ENCODE measurements around the gene EWSR1.

EWSR1 gene

DNA sequence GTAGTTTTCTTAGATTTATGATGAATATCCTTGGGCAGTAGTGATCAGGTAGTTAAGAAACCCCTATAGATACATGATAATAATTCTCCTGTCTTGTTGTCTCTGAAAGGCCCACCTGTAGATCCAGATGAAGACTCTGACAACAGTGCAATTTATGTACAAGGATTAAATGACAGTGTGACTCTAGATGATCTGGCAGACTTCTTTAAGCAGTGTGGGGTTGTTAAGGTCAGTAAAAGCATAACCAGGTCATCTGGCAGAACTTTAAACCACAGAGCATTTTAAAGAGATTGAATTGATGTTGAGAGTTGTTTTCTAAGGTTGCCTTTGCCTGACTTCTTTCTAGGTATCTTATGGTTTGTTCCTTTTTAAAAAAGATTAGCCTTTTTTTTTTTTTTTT lies 24.3 kb downstream of the EWSR1 start:
- Histone ChIP-seq H3K4ac (ENCODE audit: low read depth, low read length) (no peak overlapping the region), H3K27me3 (ENCODE audit: insufficient read depth, low read length) (no peaks in the 10 kb centered on the region), H2AFZ (ENCODE audit: insufficient read depth, low read length, poor library complexity) (no peak overlapping the region), H3K4me1 (ENCODE audit: control insufficient read depth in 1 of 2, insufficient read depth in 2 of 2, low read length in 2 of 2) (no peaks in the 10 kb centered on the region), H2BK5ac (ENCODE audit: low read depth, low read length, poor library complexity) (no peak overlapping the region), H3K9ac (ENCODE audit: low read length) (no peak overlapping the region), H3K79me2 (ENCODE audit: control insufficient read depth, insufficient read depth, low read length, poor library complexity) (no peaks in the 10 kb centered on the region), H4K91ac (ENCODE audit: low read depth, low read length) (no peak overlapping the region), H2BK120ac (ENCODE audit: insufficient read depth, low read length, poor library complexity) (no peak overlapping the region), H3K27ac (ENCODE audit: low read depth, low read length) (no peak overlapping the region), H2AK5ac (ENCODE audit: low read length) (no peak overlapping the region), H2BK12ac (ENCODE audit: low read length) (no peak overlapping the region), H3K36me3 (ENCODE audit: control insufficient read depth in 1 of 2, insufficient read depth in 2 of 2, low read length in 2 of 2) (peaks cover 46 to 78% of the 10 kb centered on the region in 2 experiments), H3K23ac (ENCODE audit: low read length) (no peak overlapping the region), H4K12ac (ENCODE audit: low read depth, low read length) (no peak overlapping the region), H3K18ac (ENCODE audit: low read length) (no peak overlapping the region), H3K4me3 (ENCODE audit: low read depth, low read length) (no peak overlapping the region), H3K9me3 (ENCODE audit: insufficient read depth, low read depth, low read length) (no peaks in the 10 kb centered on the region), H4K8ac (ENCODE audit: low read depth, low read length) (no peak overlapping the region), H3K4me2 (ENCODE audit: low read length) (no peak overlapping the region), H3K14ac (ENCODE audit: low read length) (no peak overlapping the region), H3K79me1 (ENCODE audit: low read length) (no peaks in the 10 kb centered on the region)
- DNase-seq = no peak

GRCh38 chr22:29298641-29299040 lies 30.6 kb downstream of the EWSR1 start:
- Histone ChIP-seq H4K91ac (ENCODE audit: low read depth, low read length) (no peak overlapping the region), H2BK5ac (ENCODE audit: low read depth, low read length, poor library complexity) (no peak overlapping the region), H4K12ac (ENCODE audit: low read depth, low read length) (no peak overlapping the region), H3K9ac (ENCODE audit: low read length) (no peak overlapping the region), H3K79me1 (ENCODE audit: low read length) (no peaks in the 10 kb centered on the region), H3K4ac (ENCODE audit: low read depth, low read length) (no peak overlapping the region), H4K8ac (ENCODE audit: low read depth, low read length) (no peak overlapping the region), H3K9me3 (ENCODE audit: insufficient read depth, low read depth, low read length) (no peaks in the 10 kb centered on the region), H3K4me1 (ENCODE audit: control insufficient read depth in 1 of 2, insufficient read depth in 2 of 2, low read length in 2 of 2) (no peaks in the 10 kb centered on the region), H2BK12ac (ENCODE audit: low read length) (no peak overlapping the region), H3K27ac (ENCODE audit: low read depth, low read length) (no peak overlapping the region), H2AK5ac (ENCODE audit: low read length) (no peak overlapping the region), H2AFZ (ENCODE audit: insufficient read depth, low read length, poor library complexity) (no peak overlapping the region), H3K4me3 (ENCODE audit: low read depth, low read length) (no peak overlapping the region), H2BK120ac (ENCODE audit: insufficient read depth, low read length, poor library complexity) (no peak overlapping the region), H3K18ac (ENCODE audit: low read length) (no peak overlapping the region), H3K14ac (ENCODE audit: low read length) (no peak overlapping the region), H3K23ac (ENCODE audit: low read length) (no peak overlapping the region), H3K4me2 (ENCODE audit: low read length) (no peak overlapping the region), H3K79me2 (ENCODE audit: control insufficient read depth, insufficient read depth, low read length, poor library complexity) (no peaks in the 10 kb centered on the region), H3K36me3 (ENCODE audit: control insufficient read depth in 1 of 2, insufficient read depth in 2 of 2, low read length in 2 of 2) (peaks cover 60 to 71% of the 10 kb centered on the region in 2 experiments), H3K27me3 (ENCODE audit: insufficient read depth, low read length) (no peaks in the 10 kb centered on the region)
- no CpG with 5 or more reads among the region's 8 CpGs for WGBS (ENCODE audit: extremely low coverage, insufficient coverage, insufficient read length)
- no peak for DNase-seq

DNA sequence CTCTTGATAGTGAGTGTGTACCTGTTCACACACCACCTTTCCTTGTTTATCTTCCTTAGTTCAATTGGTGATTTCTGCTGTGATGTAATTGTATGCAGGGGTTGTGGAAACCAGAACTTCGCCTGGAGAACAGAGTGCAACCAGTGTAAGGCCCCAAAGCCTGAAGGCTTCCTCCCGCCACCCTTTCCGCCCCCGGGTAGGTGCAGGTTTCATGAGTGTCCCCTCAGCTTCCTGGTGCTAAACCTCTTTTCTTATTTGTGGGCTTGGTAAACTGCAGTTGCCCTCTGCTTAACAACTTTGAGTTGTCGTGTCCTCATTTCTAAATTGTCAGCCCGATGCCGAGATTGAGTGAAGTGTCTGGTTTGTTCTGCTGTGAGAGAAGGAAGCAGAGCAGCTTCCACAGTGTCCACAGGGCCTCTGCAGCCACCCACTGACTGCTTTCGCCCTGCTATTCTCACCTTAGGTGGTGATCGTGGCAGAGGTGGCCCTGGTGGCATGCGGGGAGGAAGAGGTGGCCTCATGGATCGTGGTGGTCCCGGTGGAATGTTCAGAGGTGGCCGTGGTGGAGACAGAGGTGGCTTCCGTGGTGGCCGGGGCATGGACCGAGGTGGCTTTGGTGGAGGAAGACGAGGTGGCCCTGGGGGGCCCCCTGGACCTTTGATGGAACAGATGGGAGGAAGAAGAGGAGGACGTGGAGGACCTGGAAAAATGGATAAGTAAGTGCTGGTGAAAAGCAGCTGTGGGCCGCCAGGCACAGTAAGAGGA lies 31.2 kb downstream of the EWSR1 start:
- no peak overlapping the region for H3K18ac ChIP-seq (ENCODE audit: low read length)
- no peak overlapping the region for H2AK5ac ChIP-seq (ENCODE audit: low read length)
- no peak overlapping the region for H2BK120ac ChIP-seq (ENCODE audit: insufficient read depth, low read length, poor library complexity)
- H2BK5ac ChIP-seq (ENCODE audit: low read depth, low read length, poor library complexity) = no peak overlapping the region
- H2BK12ac ChIP-seq (ENCODE audit: low read length) = no peak overlapping the region
- WGBS (ENCODE audit: extremely low coverage, insufficient coverage, insufficient read length) = no CpG with 5 or more reads among the region's 19 CpGs
- no peak overlapping the region for H4K8ac ChIP-seq (ENCODE audit: low read depth, low read length)
- peak overlapping the region; percentile 12 for H4K12ac ChIP-seq (ENCODE audit: low read depth, low read length)
- H3K4me2 ChIP-seq (ENCODE audit: low read length) = no peak overlapping the region
- H4K91ac ChIP-seq (ENCODE audit: low read depth, low read length) = no peak overlapping the region
- no peak overlapping the region for H3K4me3 ChIP-seq (ENCODE audit: low read depth, low read length)
- no peaks in the 10 kb centered on the region for H3K79me2 ChIP-seq (ENCODE audit: control insufficient read depth, insufficient read depth, low read length, poor library complexity)
- H3K4ac ChIP-seq (ENCODE audit: low read depth, low read length) = no peak overlapping the region
- H3K4me1 ChIP-seq (ENCODE audit: control insufficient read depth in 1 of 2, insufficient read depth in 2 of 2, low read length in 2 of 2) = no peaks in the 10 kb centered on the region
- peaks cover 53 to 65% of the 10 kb centered on the region in 2 experiments for H3K36me3 ChIP-seq (ENCODE audit: control insufficient read depth in 1 of 2, insufficient read depth in 2 of 2, low read length in 2 of 2)
- H3K9me3 ChIP-seq (ENCODE audit: insufficient read depth, low read depth, low read length) = no peaks in the 10 kb centered on the region
- H3K79me1 ChIP-seq (ENCODE audit: low read length) = no peaks in the 10 kb centered on the region
- DNase-seq = no peak
- H3K27me3 ChIP-seq (ENCODE audit: insufficient read depth, low read length) = no peaks in the 10 kb centered on the region
- no peak overlapping the region for H3K23ac ChIP-seq (ENCODE audit: low read length)
- H2AFZ ChIP-seq (ENCODE audit: insufficient read depth, low read length, poor library complexity) = no peak overlapping the region
- H3K14ac ChIP-seq (ENCODE audit: low read length) = no peak overlapping the region
- H3K9ac ChIP-seq (ENCODE audit: low read length) = no peak overlapping the region
- H3K27ac ChIP-seq (ENCODE audit: low read depth, low read length) = no peak overlapping the region

GRCh38 chr22:29300467-29300806 lies 32.4 kb downstream of the EWSR1 start:
- no peak overlapping the region for H2BK120ac ChIP-seq (ENCODE audit: insufficient read depth, low read length, poor library complexity)
- H2BK5ac ChIP-seq (ENCODE audit: low read depth, low read length, poor library complexity) = no peak overlapping the region
- no peak overlapping the region for H2AK5ac ChIP-seq (ENCODE audit: low read length)

More at GRCh38 chr22:29300467-29300806, 32.4 kb downstream of the EWSR1 start:
- H3K18ac ChIP-seq (ENCODE audit: low read length) = no peak overlapping the region
- no peak overlapping the region for H3K27ac ChIP-seq (ENCODE audit: low read depth, low read length)
- no peak for DNase-seq
- no peak overlapping the region for H4K91ac ChIP-seq (ENCODE audit: low read depth, low read length)
- H3K9me3 ChIP-seq (ENCODE audit: insufficient read depth, low read depth, low read length) = no peaks in the 10 kb centered on the region
- H3K23ac ChIP-seq (ENCODE audit: low read length) = no peak overlapping the region
- H4K8ac ChIP-seq (ENCODE audit: low read depth, low read length) = no peak overlapping the region
- H3K79me1 ChIP-seq (ENCODE audit: low read length) = no peaks in the 10 kb centered on the region
- no peak overlapping the region for H3K14ac ChIP-seq (ENCODE audit: low read length)
- no peak overlapping the region for H2AFZ ChIP-seq (ENCODE audit: insufficient read depth, low read length, poor library complexity)
- no CpG with 5 or more reads among the region's 4 CpGs for WGBS (ENCODE audit: extremely low coverage, insufficient coverage, insufficient read length)
- H3K4me1 ChIP-seq (ENCODE audit: control insufficient read depth in 1 of 2, insufficient read depth in 2 of 2, low read length in 2 of 2) = peaks cover 0 to 2% of the 10 kb centered on the region in 2 experiments
- H3K79me2 ChIP-seq (ENCODE audit: control insufficient read depth, insufficient read depth, low read length, poor library complexity) = no peaks in the 10 kb centered on the region
- peaks cover 46 to 55% of the 10 kb centered on the region in 2 experiments for H3K36me3 ChIP-seq (ENCODE audit: control insufficient read depth in 1 of 2, insufficient read depth in 2 of 2, low read length in 2 of 2)
- no peak overlapping the region for H4K12ac ChIP-seq (ENCODE audit: low read depth, low read length)
- no peak overlapping the region for H3K9ac ChIP-seq (ENCODE audit: low read length)
- no peaks in the 10 kb centered on the region for H3K27me3 ChIP-seq (ENCODE audit: insufficient read depth, low read length)
- H2BK12ac ChIP-seq (ENCODE audit: low read length) = no peak overlapping the region
- H3K4ac ChIP-seq (ENCODE audit: low read depth, low read length) = no peak overlapping the region
- no peak overlapping the region for H3K4me2 ChIP-seq (ENCODE audit: low read length)
- H3K4me3 ChIP-seq (ENCODE audit: low read depth, low read length) = no peak overlapping the region
